K562 (cell line): ENCODE results near the gene LRCOL1. TPM values are rescaled to one million over a fixed set of nuclear protein-coding genes. Genes with fewer than 3 reads are reported as not detected.

Experiments
- ATAC-seq: fragments of 200-7000 bp; cut with Tn5 transposase; 3 replicates; pipeline ENCODE4 v1.9.1; 2020; ENCODE audit warnings: moderate library complexity
- BruUV-seq: library from RNA; stranded (reverse); fragments of 400-500 nt; replicated peaks from 2 replicates; lab custom pipeline; 2021; lab: Mats Ljungman, UMichigan
- CTCF ChIA-PET: fragments of 300-600 bp; formaldehyde crosslinking; extraction: SDS; loops from one replicate; lab custom pipeline; 2021; ENCODE audit warnings: low intra/inter-chr PET ratio; lab: Yijun Ruan, JAX
- POLR2A ChIA-PET: fragments of 300-600, 350-650 bp; sonication (Branson Sonifier 250); formaldehyde crosslinking; extraction: SDS; loops from one replicate; lab custom pipeline; 2021; ENCODE audit warnings: antibody characterized with exemption, inconsistent platforms; lab: Yijun Ruan, JAX
- DNase-seq, 4 experiments: peaks; one replicate each; pipeline versions ENCODE4 v3.0.0 to v3.0.0-alpha.2; 2011 to 2018; ENCODE audit warnings: low spot score in 3 of 4, mixed read lengths in 3 of 4; ENCODE audit errors: extremely low read depth in 1 of 4
- FAIRE-seq: peaks from 2 replicates; lab custom pipeline; 2011; peaks lifted over from hg19 to GRCh38; lab: Jason Lieb, UNC
- H2AFZ ChIP-seq: 2 replicates; pipeline ENCODE4 v1.6.0; 2011; ENCODE audit warnings: low read depth, low read length, control low read depth, inconsistent platforms
- H3K27ac ChIP-seq: fragments of 200-600 bp; 3 replicates; pipeline ENCODE4 v1.8.0; 2011; ENCODE audit warnings: low read depth, mild to moderate bottlenecking, control low read depth, inconsistent platforms, low read length, moderate library complexity, mixed read lengths; ENCODE audit errors: extremely low read depth
- H3K27me3 ChIP-seq, 2 experiments: fragments of 300-600 bp in 1 of 2; 2 replicates in 1 of 2; 3 replicates in 1 of 2; pipeline versions ENCODE4 v1.6.0 to v1.8.0; 2011; ENCODE audit warnings: inconsistent platforms in 2 of 2, low read length in 2 of 2, mild to moderate bottlenecking in 1 of 2, mixed read lengths in 1 of 2, moderate library complexity in 1 of 2; ENCODE audit not compliant: control insufficient read depth in 2 of 2, insufficient read depth in 2 of 2
- H3K36me3 ChIP-seq: fragments of 300-600 bp; 3 replicates; pipeline ENCODE4 v1.8.0; 2011; ENCODE audit warnings: mild to moderate bottlenecking, low read length, inconsistent platforms; ENCODE audit not compliant: control insufficient read depth, insufficient read depth
- H3K4me1 ChIP-seq, 2 experiments: fragments of 200-600 bp in 1 of 2; replicated peaks in 1 of 2; 2 replicates in 1 of 2; 3 replicates in 1 of 2; pipeline versions ENCODE4 v1.5.1 to v1.8.0; 2011; ENCODE audit warnings: inconsistent platforms in 2 of 2, low read length in 2 of 2, mild to moderate bottlenecking in 1 of 2, mixed read lengths in 1 of 2, moderate library complexity in 1 of 2; ENCODE audit not compliant: control insufficient read depth in 2 of 2, insufficient read depth in 2 of 2
- H3K4me2 ChIP-seq: 2 replicates; pipeline ENCODE4 v1.6.1; 2011; ENCODE audit warnings: low read length, control low read depth, inconsistent platforms, mixed read lengths; ENCODE audit not compliant: insufficient read depth
- H3K4me3 ChIP-seq: fragments of 200-600 bp; sonication (generic), shearing (Covaris generic); 2 replicates; pipeline ENCODE4 v1.5.1; 2016; ENCODE audit warnings: control low read depth, inconsistent platforms
- H3K79me2 ChIP-seq: fragments of 200-600 bp; 3 replicates; pipeline ENCODE4 v1.8.0; 2011; ENCODE audit warnings: low read length, inconsistent platforms; ENCODE audit not compliant: control insufficient read depth, insufficient read depth
- H3K9ac ChIP-seq, 2 experiments: 2 replicates each; pipeline versions ENCODE4 v1.6.0 to v1.6.1; 2011; ENCODE audit warnings: low read depth in 2 of 2, low read length in 2 of 2, control low read depth in 1 of 2, inconsistent platforms in 1 of 2, mild to moderate bottlenecking in 1 of 2, mixed read lengths in 1 of 2; ENCODE audit not compliant: insufficient read depth in 1 of 2
- H3K9me1 ChIP-seq: one replicate; pipeline ENCODE4 v1.6.0; 2011; ENCODE audit warnings: inconsistent platforms, mild to moderate bottlenecking, low read length, moderate library complexity; ENCODE audit not compliant: control insufficient read depth, insufficient read depth
- H3K9me3 ChIP-seq: replicated peaks from 2 replicates; pipeline ENCODE4 v1.5.1; 2011; ENCODE audit warnings: low read depth, low read length, inconsistent platforms; ENCODE audit not compliant: control insufficient read depth, insufficient read depth
- H4K20me1 ChIP-seq: replicated peaks from 2 replicates; pipeline ENCODE4 v1.6.1; 2011; ENCODE audit warnings: low read length, inconsistent platforms, mixed read lengths; ENCODE audit not compliant: control insufficient read depth, insufficient read depth
- ARID1B ChIP-seq: fragments of 450-650 bp; IDR thresholded peaks from 2 replicates; pipeline ENCODE4 v1.6.1; 2016; ENCODE audit warnings: antibody characterized with exemption, mild to moderate bottlenecking, inconsistent platforms
- CAMTA2 ChIP-seq: fragments of 250-450 bp; sonication (Bioruptor Pico); conservative IDR thresholded peaks from 2 replicates; pipeline ENCODE4 v1.5.1; 2022
- ETV6 ChIP-seq, 3 experiments: fragments of 150-350 bp in 1 of 3; sonication (generic) in 1 of 3; formaldehyde crosslinking in 1 of 3; IDR thresholded peaks; 2 replicates each; pipeline versions ENCODE4 v1.6.1 to v1.8.0; 2014 to 2022; ENCODE audit warnings: borderline replicate concordance in 2 of 3, low read depth in 2 of 3, antibody characterized with exemption in 1 of 3, low read length in 1 of 3, mild to moderate bottlenecking in 1 of 3, missing genetic modification reagents in 1 of 3
- IFI16 ChIP-seq: fragments of 250-450 bp; sonication (Bioruptor Pico); IDR thresholded peaks from 2 replicates; pipeline ENCODE4 v2.1.2; 2022; ENCODE audit warnings: mild to moderate bottlenecking, inconsistent platforms
- KHSRP ChIP-seq: fragments of 450-650 bp; IDR thresholded peaks from 2 replicates; pipeline ENCODE4 v1.6.1; 2017
- ZNF354B ChIP-seq: fragments of 250-450 bp; sonication (Bioruptor Pico); IDR thresholded peaks from 2 replicates; pipeline ENCODE4 v1.4.0; 2020
- whole genome bisulfite sequencing: fragments of 100-300 bp; shearing (Covaris generic); methylation state at CpG from one replicate; pipeline ENCODE4 v1.1.6; 2016; ENCODE audit warnings: low coverage, mixed read lengths; ENCODE audit not compliant: insufficient coverage; ENCODE audit errors: missing lambda C conversion rate; 5-methylcytosine and 5-hydroxymethylcytosine counted together
- in situ Hi-C: fragments of 300-500 bp; cut with MboI; formaldehyde crosslinking; loops from 4 replicates; pipeline ENCODE4 v1.15.0; 2018; ENCODE audit warnings: inconsistent platforms, mixed read lengths
- intact Hi-C: fragments of 100-400 bp; cut with micrococcal nuclease; formaldehyde crosslinking; loops from 2 replicates; pipeline ENCODE4 v1.14.2; 2022
- polyA plus RNA-seq, 8 experiments: library from polyadenylated mRNA; depleted of rRNA in 4 of 8; stranded (reverse) in 5 of 8; unstranded in 3 of 8; fragments of >200 nt; fragmentation: Nextera tagmentation in 2 of 8; fragmentation: Illumina TruSeq in 1 of 8; extraction: Ambion mirVana in 2 of 8; extraction: Trizol in 1 of 8; gene quantifications; 2 replicates each; pipeline versions ENCODE4 v1.2.1 to v1.2.3, GENCODE V29; 2011 to 2014; ENCODE audit warnings: inconsistent platforms in 1 of 8, missing spikeins in 1 of 8
- total RNA-seq, 7 experiments: library from RNA; depleted of rRNA in 6 of 7; stranded (reverse); fragments of >200 nt in 6 of 7; fragmentation: Illumina TruSeq in 2 of 7; extraction: Trizol in 2 of 7; gene quantifications; 2 replicates each; pipeline versions ENCODE4 v1.2.1 to v1.2.3, GENCODE V29; 2011 to 2021; ENCODE audit warnings: low replicate concordance in 1 of 7
- TF ChIP-seq, protein P1 (sequence below): sonication (generic); IDR thresholded peaks from 2 replicates; pipeline ENCODE4 v1.6.1; 2016
- TF ChIP-seq, protein P2 (sequence below): fragments of 450-650 bp; conservative IDR thresholded peaks from 2 replicates; pipeline ENCODE4 v1.6.1; 2016; ENCODE audit warnings: missing genetic modification characterization, low read depth, mild to moderate bottlenecking, missing compliant biosample characterization, moderate library complexity
- TF ChIP-seq, protein P3 (sequence below): fragments of 150-350 bp; conservative IDR thresholded peaks from 2 replicates; pipeline ENCODE4 v1.6.1; 2014; ENCODE audit warnings: low read length

Gene LRCOL1
- total and polyA plus RNA-seq, 9 of the 15 experiments (the other 6 are each of a cell fraction or from before 2014, with no cell fraction given), result not detected

DNA sequence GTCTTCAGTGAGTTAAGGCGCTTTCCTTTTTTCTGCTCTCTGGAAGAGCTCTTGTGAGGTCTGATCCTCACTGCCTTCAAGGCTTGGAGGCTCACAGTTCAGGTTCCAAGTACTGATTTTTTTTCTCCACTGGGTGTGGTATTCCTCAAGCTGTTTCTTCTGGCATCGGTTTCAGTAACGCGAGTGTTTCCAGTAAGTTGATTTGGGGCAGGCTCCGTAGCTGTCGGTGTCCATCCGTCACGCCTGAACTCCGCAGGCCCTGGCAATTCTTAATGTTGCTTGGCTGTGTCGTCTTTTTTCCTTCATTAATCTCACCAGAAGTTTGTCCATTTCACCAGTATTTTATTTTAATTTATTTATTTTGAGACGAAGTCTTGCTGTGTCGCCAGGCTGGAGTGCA is 30.6 kb downstream of the LRCOL1 start:
- H3K79me2 ChIP-seq, result no peaks in the 10 kb centered on the region
- POLR2A ChIA-PET, result interaction anchor here (0.6 to 0.9 kb wide), 2 partner anchors 35 to 250 kb away, joined by 3 read pairs; partner anchors contain the start of gene GALNT9
- H3K9me3 ChIP-seq, result no peaks in the 10 kb centered on the region
- H2AFZ ChIP-seq, result no peak overlapping the region
- in situ Hi-C loops (no loop called here), intact Hi-C loops (no loop called here)
- no peak overlapping the region for H3K9ac ChIP-seq
- 94% methylated on average over 12 of the region's 12 CpGs for WGBS
- peaks cover 69% of the 10 kb centered on the region; the same call in 2 of the 3 replicates for H3K36me3 ChIP-seq
- no peak overlapping the region for H3K27ac ChIP-seq
- no peak overlapping the region for H3K4me2 ChIP-seq
- BruUV-seq, result no TSS peak
- TF ChIP-seq, protein P1, sequence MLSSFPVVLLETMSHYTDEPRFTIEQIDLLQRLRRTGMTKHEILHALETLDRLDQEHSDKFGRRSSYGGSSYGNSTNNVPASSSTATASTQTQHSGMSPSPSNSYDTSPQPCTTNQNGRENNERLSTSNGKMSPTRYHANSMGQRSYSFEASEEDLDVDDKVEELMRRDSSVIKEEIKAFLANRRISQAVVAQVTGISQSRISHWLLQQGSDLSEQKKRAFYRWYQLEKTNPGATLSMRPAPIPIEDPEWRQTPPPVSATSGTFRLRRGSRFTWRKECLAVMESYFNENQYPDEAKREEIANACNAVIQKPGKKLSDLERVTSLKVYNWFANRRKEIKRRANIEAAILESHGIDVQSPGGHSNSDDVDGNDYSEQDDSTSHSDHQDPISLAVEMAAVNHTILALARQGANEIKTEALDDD, result no peak
- DNase-seq (no peak), ATAC-seq (no peak), FAIRE-seq (no peak)
- no peaks in the 10 kb centered on the region for H3K9me1 ChIP-seq
- H3K4me3 ChIP-seq, result no peak overlapping the region
- H4K20me1 ChIP-seq, result no peaks in the 10 kb centered on the region; the same call in 1 of the 2 replicates
- H3K27me3 ChIP-seq, result no peaks in the 10 kb centered on the region
- CTCF ChIA-PET, result no interaction called here
- H3K4me1 ChIP-seq, result peaks cover 0 to 25% of the 10 kb centered on the region in 2 experiments; a peak in 2 of 5 replicates

DNA sequence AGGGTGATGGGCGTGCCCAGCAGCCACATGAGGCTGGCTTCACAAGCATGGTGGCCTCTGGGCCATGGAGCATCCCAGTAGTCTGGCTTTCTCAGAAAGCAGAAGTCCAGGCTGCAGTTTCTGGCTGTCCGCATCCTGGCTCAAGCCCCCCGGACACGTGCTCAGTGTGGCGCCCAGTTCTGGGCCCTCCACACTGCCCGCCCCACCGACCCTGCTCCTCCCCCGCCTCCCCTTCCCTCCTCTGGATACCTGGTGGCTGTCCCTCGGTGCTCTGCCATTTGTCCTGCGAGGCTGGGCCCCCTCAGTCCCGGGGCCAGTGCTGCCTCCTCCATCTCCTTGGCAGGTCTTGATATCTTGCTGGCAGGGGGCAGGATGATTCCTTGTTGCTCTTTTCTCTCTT is 31.6 kb downstream of the LRCOL1 start:
- peaks cover 78% of the 10 kb centered on the region; the same call in 2 of the 3 replicates for H3K36me3 ChIP-seq
- H3K4me2 ChIP-seq, result no peak overlapping the region
- in situ Hi-C loops (no loop called here), intact Hi-C loops (no loop called here)
- no peak for DNase-seq
- H2AFZ ChIP-seq, result no peak overlapping the region
- no peak for FAIRE-seq
- peaks cover 0 to 20% of the 10 kb centered on the region in 2 experiments; a peak in 2 of 5 replicates for H3K4me1 ChIP-seq
- no peak overlapping the region for H3K27ac ChIP-seq
- H3K79me2 ChIP-seq, result no peaks in the 10 kb centered on the region
- no peak overlapping the region for H3K4me3 ChIP-seq
- H4K20me1 ChIP-seq, result no peaks in the 10 kb centered on the region; the same call in 1 of the 2 replicates
- ChIA-PET CTCF (no interaction called here), POLR2A (no interaction called here)
- H3K27me3 ChIP-seq, result no peaks in the 10 kb centered on the region
- ATAC-seq, result no peak
- no peak overlapping the region for H3K9ac ChIP-seq
- WGBS, result 80% methylated on average over 8 of the region's 11 CpGs
- no TSS peak for BruUV-seq
- no peaks in the 10 kb centered on the region for H3K9me1 ChIP-seq
- H3K9me3 ChIP-seq, result no peaks in the 10 kb centered on the region
- TF ChIP-seq ZNF354B (CRISPR knock-in tag), result no peak
- TF ChIP-seq, protein P2, sequence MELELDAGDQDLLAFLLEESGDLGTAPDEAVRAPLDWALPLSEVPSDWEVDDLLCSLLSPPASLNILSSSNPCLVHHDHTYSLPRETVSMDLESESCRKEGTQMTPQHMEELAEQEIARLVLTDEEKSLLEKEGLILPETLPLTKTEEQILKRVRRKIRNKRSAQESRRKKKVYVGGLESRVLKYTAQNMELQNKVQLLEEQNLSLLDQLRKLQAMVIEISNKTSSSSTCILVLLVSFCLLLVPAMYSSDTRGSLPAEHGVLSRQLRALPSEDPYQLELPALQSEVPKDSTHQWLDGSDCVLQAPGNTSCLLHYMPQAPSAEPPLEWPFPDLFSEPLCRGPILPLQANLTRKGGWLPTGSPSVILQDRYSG (tag), result no peak
- TF ChIP-seq, protein P3, sequence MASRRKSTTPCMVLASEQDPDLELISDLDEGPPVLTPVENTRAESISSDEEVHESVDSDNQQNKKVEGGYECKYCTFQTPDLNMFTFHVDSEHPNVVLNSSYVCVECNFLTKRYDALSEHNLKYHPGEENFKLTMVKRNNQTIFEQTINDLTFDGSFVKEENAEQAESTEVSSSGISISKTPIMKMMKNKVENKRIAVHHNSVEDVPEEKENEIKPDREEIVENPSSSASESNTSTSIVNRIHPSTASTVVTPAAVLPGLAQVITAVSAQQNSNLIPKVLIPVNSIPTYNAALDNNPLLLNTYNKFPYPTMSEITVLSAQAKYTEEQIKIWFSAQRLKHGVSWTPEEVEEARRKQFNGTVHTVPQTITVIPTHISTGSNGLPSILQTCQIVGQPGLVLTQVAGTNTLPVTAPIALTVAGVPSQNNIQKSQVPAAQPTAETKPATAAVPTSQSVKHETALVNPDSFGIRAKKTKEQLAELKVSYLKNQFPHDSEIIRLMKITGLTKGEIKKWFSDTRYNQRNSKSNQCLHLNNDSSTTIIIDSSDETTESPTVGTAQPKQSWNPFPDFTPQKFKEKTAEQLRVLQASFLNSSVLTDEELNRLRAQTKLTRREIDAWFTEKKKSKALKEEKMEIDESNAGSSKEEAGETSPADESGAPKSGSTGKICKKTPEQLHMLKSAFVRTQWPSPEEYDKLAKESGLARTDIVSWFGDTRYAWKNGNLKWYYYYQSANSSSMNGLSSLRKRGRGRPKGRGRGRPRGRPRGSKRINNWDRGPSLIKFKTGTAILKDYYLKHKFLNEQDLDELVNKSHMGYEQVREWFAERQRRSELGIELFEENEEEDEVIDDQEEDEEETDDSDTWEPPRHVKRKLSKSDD, result no peak
- no peak for TF ChIP-seq KHSRP
- TF ChIP-seq IFI16 (CRISPR knock-in tag), result no peak
- no peak for TF ChIP-seq CAMTA2 (CRISPR knock-in tag)
- TF ChIP-seq ARID1B, result no peak
- no peak for TF ChIP-seq ETV6 (IDR thresholded peaks at IDR 0.05; ENCODE audit: borderline replicate concordance in 1 of 2, low read depth in 2 of 2, low read length in 1 of 2)
- TF ChIP-seq ETV6 (CRISPR knock-in tag; IDR thresholded peaks at IDR 0.05; ENCODE audit: borderline replicate concordance), result no peak
